ACHN (cell line): Measurements from ENCODE around the gene GALNTL6.

Experiments
- DNase-seq: peaks from one replicate; pipeline ENCODE4 v3.0.0-alpha.2; 2015
- in situ Hi-C: cut with HindIII; loops from 2 replicates; pipeline ENCODE4 v1.10.0; 2017; ENCODE audit warnings: low sequenced_read_pairs, low pct_ligation_motif_present, low pct_unique_long_range_greater_than_20kb

GALNTL6 gene

DNA sequence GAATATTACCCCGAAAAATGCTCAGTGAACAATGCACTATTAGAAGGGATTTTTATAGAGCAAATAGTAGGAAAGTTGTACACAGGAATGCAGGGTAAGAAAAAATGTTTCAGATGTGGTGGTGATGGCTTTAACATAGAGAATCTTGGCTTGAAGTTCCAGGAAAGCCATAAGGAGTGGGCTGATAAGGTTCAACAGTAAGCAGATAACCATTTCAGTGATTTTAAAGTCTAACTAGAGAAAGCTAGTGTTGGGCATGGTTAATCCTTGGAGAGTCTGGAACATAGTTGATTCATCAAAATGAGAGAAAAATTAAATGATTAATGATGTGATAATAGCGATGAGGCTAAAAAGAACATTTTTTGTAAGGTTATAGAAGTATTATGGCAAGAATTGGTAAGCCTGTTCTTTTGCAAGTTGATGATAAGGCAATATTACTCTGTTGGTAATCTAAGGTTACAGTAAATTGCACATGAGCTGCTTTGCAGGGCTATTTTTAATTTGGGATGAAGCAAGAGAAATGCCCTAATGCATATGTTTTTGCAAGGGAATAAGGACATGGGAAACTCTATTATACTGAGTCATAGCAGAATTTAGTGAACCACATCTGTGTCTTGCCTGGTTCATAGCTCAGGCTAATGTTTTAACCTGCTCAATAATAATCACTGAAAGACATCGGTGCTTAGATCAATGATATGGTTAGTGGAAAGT is 44.3 kb downstream of the GALNTL6 start:
- in situ Hi-C loops: no loop called here
- DNase-seq: peak; percentile 43

DNA sequence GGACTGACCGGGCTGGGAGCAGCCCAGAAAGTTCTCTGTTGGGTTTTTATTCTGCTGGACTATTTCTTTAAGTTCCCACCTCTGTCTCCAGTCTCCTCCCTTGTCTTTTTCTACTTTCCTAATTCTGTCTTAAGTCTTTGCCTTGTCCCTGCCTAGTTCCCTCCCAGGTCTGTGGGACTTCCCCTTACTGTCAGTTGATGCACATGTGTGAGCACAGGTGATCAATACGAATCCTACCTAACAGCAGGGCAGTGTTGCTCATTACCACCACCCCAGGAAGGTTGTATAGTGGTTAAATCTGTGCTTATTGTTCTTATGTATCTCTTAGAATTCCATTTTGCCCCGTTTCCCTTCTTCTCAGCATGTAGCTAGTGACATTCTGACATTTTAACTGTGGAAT is 62.1 kb downstream of the GALNTL6 start:
- no peak for DNase-seq
- in situ Hi-C loops: no loop called here

GRCh38 chr4:171876636-171877035 is 63.4 kb downstream of the GALNTL6 start:
- in situ Hi-C loops: no loop called here
- DNase-seq: no peak

- in situ Hi-C loops: no loop called here
- peak; percentile 87 for DNase-seq
Measured at GRCh38 chr4:171880136-171880535, 66.9 kb downstream of the GALNTL6 start.

DNA sequence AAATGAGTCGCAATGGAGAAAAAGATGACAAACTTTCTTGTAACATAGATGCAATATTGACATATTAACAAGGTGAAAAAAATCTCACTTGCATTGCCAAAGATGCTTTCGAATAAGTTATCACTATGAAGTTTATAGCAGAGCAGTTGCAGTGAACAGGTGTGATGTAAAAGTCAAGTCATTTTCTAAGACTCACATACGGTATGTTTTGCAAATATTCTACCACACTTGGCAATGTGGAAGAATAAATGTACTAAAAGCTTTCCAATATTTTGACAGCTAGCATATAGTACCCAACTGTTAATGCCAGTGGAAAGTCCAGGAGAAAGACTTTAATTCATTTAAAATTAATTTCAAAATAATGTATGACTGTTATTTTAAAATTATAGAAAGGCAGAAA is 76.5 kb downstream of the GALNTL6 start:
- no peak for DNase-seq
- in situ Hi-C loops: no loop called here

- in situ Hi-C loops: no loop called here
- DNase-seq: no peak
Measured at GRCh38 chr4:171891038-171891437, 77.8 kb downstream of the GALNTL6 start.

DNA sequence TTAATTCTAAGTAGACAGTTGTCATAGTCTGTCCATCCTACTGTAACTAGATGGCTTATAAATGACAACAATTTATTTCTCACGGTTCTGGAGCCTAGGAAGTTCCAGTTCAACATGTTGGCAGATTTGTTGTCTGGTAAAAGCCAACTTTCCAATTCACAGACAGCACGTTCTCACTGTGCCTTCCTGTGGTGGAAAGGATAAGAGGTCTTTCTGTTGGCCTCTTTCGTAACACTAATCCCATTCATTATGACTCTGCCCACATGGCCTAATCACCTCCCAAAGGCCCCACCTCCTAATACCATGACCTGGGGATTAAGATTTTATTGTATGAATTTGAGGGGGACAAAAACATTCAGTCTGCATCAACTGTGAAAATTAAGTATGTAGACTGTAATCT is 83.2 kb downstream of the GALNTL6 start:
- no peak for DNase-seq
- in situ Hi-C loops: no loop called here

DNA sequence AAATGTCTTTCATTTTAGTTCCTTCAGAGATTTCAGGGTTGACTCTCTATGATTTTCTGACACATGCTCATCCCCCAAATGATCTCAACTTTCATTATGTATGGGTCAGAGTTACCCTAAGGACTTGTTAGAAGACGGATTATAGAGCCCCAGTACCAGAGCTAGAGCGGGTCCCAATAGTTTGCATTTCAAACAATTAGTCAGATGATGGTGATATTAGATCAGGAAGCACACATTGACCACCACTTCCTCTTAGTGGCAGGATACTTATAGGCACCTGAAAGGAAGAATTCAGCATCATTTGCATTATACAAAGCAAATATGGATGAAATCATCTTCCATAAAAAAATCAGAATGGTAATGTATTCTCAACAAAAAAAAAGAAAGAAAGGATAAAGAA is 106.1 kb downstream of the GALNTL6 start:
- in situ Hi-C loops: no loop called here
- DNase-seq: no peak

DNA sequence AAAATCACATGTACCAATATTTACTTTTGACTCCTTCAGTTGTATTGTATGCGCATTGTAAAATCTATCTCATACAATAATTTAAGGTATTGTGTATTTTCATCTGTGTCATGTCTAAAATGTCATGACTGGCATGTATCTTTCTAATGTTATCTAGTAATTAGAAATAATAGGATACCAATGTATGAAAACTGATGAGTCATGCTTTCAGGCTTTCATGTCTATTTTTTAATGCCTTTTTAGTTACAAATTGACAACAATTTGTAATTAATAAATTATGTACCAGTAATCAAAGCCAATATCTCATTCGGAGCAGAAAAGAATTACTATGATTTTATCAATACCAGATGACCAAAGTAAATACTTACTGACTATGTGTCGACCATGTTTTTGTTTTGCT is 107.7 kb downstream of the GALNTL6 start:
- in situ Hi-C loops: no loop called here
- no peak for DNase-seq

DNA sequence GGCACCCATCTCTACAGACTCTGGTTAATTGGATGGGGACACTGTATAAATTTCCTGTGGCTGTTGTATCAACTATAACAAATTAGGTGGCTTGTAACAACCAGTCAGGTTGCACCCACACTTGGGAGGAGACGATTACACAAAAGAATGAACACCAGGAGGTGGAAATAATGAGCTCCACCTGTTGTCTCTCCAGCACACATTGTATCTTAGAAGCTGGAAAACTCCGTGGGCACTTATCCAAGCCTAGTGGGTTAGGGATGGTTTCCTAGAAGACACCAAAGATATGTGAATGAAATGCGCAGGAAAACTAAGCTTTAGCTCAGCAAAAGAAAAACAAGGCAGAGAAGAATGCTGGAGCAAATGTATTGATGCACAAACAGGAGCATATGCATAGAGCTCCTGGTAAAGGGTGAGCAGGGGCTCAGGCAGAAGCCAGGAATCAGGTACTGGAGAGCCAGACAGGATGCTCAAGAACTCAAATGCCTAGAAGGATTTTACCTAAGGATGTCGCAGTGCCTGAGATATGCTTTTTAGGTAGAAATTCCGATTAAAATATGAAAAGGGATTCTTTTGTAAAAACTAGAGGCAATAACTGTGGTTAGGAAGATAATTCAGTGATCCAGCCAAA is 111.7 kb downstream of the GALNTL6 start:
- DNase-seq: no peak
- in situ Hi-C loops: no loop called here

- in situ Hi-C loops: no loop called here
- DNase-seq: no peak
Measured at GRCh38 chr4:171928336-171928735, 115.1 kb downstream of the GALNTL6 start.

DNA sequence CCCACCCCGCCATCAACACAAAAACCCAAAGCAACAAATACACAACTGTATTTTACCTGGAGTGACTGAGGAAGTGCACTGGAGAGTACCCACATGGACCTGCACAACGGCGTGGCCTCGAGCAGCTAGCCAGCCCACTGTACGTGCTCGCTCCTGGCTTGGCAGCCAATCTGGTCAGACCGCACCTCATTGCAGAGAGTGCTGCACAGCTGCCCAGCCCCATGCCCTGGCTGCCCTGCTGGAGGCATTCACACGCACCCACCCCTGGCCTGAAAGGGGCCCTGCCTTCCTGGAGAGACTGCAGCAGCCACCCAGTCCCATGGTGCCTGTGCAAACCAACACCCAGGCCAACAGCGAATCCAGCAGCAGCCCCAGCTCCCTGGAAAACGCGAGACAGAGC is 116.3 kb downstream of the GALNTL6 start:
- in situ Hi-C loops: no loop called here
- no peak for DNase-seq

DNA sequence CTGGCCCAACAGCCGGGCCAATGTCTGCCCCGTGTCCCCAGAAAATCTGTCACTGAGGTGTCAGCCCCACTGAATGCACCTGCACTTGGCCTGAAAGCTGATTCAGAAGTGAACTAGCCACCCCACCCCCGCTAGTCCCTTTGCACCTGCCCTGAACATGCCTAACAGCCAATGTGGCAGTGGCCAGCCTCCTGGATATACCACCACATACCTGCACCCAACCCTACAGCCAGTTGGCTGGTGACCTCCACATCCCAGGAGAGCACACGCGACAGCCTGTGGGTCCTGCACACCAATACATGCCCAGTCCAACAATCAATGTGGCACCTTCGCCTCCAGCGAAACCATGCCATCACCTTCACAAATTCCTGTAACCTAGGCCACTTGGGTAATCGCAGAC is 116.7 kb downstream of the GALNTL6 start:
- in situ Hi-C loops: no loop called here
- DNase-seq: no peak

DNA sequence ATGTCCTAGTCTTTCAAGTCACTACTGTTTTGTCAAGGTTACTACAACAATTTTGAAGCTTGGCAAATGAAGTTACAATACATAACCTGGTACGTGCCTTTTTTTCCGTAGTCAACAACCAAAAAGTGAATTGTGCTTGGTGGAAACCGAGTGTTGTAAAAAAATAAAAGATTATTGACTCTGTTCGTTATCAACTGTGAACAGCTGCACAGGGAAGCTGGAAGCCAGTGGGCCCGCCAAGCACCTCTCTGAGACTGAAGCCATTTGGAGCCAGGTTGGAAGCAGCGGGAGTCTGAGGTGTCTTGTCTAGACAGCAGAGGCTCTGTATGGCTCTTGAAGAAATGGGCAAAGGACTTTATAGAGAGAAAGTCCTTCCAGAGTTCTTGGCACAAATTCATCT is 119.0 kb downstream of the GALNTL6 start:
- in situ Hi-C loops: no loop called here
- no peak for DNase-seq

GRCh38 chr4:171940656-171941055 is 127.5 kb downstream of the GALNTL6 start:
- no peak for DNase-seq
- in situ Hi-C loops: no loop called here

- DNase-seq: no peak
Measured at GRCh38 chr4:171947400-171947799, 134.2 kb downstream of the GALNTL6 start.

DNA sequence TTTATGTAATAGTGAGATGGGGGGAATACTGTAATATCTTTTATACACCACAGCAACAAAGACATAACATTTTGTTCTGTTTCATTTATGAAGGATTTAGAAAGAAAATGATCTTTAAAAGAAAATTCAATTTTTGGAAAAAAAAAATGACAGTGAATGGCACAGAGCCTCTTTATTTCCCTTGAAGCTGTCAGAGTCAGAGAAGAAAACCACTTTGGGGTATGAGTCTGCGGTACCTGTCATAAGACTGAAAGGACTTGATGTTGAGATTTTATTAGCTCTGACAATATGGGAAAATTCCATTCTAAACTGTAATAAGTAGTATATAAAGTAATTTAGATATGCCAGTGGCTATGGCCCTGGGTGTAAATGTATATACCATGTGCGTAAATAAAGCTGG is 134.8 kb downstream of the GALNTL6 start:
- in situ Hi-C loops: no loop called here

More at GRCh38 chr4:171947400-171947799, 134.2 kb downstream of the GALNTL6 start:
- in situ Hi-C loops: no loop called here

DNA sequence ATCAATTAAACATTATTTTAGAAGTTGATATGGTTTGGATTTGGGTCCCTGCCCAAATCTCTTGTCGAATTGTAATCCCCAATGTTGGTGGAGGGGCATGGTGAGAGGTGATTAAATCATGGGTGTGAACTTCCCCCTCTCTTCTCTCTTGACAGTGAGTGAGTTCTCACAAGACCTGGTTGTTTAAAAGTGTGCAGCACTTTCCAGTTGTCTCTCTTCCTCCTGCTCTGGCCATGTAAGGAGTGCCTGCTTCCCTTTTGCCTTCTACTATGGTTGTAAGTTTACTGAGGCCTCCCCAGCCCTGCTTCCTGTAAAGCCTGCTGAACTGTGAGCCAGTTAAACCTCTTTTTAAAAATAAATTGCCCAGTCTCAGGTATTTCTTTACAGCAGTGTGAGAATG is 141.4 kb downstream of the GALNTL6 start:
- in situ Hi-C loops: no loop called here
- peak; percentile 29 for DNase-seq

More for the DNA sequence above, 134.8 kb downstream of the GALNTL6 start:
- no peak for DNase-seq

- no peak for DNase-seq
- in situ Hi-C loops: no loop called here
Measured at GRCh38 chr4:171956678-171957077, 143.5 kb downstream of the GALNTL6 start.

DNA sequence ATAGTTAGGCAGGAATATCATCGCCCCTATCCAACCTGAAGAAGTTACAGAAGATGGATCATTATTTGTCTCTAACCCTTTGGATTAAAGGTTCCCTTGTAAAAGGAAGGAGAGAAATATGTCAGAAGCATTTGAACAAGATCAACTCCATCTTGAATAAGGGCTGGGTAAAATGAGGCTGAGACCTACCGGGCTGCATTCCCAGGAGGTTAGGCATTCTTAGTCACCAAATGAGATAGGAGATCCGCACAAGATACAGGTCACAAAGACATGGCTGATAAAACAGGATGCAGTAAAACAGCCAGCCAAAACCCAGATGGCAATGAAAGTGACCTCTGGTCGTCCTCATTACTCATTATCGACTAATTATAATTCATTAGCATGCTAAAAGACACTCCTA is 148.9 kb downstream of the GALNTL6 start:
- in situ Hi-C loops: no loop called here
- DNase-seq: no peak
